HCT116 (cell line): Measurements from ENCODE around the gene GTSF1L. TPM values are rescaled to one million over a fixed set of nuclear protein-coding genes. Genes with fewer than 3 reads are reported as not detected.

Experiments used
- ATAC-seq: fragments of 200-7000 bp; cut with Tn5 transposase; 2 replicates; pipeline ENCODE4 v1.9.1; 2020; ENCODE audit warnings: mild to moderate bottlenecking, moderate library complexity
- BruUV-seq: library from RNA; stranded (reverse); fragments of 400-500 nt; replicated peaks from 2 replicates; lab custom pipeline; 2021; lab: Mats Ljungman, UMichigan
- CTCF ChIA-PET: fragments of 300-600 bp; sonication (Branson Sonifier 250); formaldehyde crosslinking; loops from one replicate; lab custom pipeline; 2021; ENCODE audit warnings: antibody characterized with exemption; lab: Charles Lee
- POLR2A ChIA-PET: fragments of 300-600, 350-600 bp; sonication (Branson Sonifier 250); formaldehyde crosslinking; loops from one replicate; lab custom pipeline; 2021; ENCODE audit warnings: antibody characterized with exemption; lab: Charles Lee
- RAD21 ChIA-PET, 2 experiments: fragments of 300-600 bp; sonication (Branson Sonifier 250); formaldehyde crosslinking; loops; one replicate each; lab custom pipeline; 2023; ENCODE audit warnings: low total read pairs in 2 of 2; ENCODE audit not compliant: uncharacterized antibody in 2 of 2, unreplicated experiment in 2 of 2, low non-redundant PET in 1 of 2; lab: Charles Lee
- DNase-seq: peaks from one replicate; pipeline ENCODE4 v3.0.0-alpha.2; 2010; ENCODE audit warnings: low read depth, low spot score
- H2AFZ ChIP-seq: fragments of 200-600 bp; shearing (Covaris generic), sonication (generic); 2 replicates; pipeline ENCODE4 v1.6.1; 2017; ENCODE audit warnings: low read depth, mixed run types, mixed read lengths, antibody characterized with exemption, low read length; ENCODE audit not compliant: poor library complexity, severe bottlenecking
- H3K27ac ChIP-seq: 2 replicates; pipeline ENCODE4 v1.5.1; 2012; ENCODE audit warnings: low read depth, low read length
- H3K27me3 ChIP-seq: fragments of 200-600 bp; sonication (generic); 2 replicates; pipeline ENCODE4 v1.6.1; 2016; ENCODE audit warnings: mixed run types, low read length, mixed read lengths; ENCODE audit not compliant: insufficient read depth
- H3K36me3 ChIP-seq, 2 experiments: fragments of 200-500 bp in 1 of 2; fragments of 200-600 bp in 1 of 2; sonication (Bioruptor generic) in 1 of 2; sonication (generic) in 1 of 2; 2 replicates each; pipeline versions ENCODE4 v1.5.1 to v1.6.1; 2014 to 2016; ENCODE audit warnings: low read length in 2 of 2, inconsistent platforms in 1 of 2, mixed read lengths in 1 of 2, mixed run types in 1 of 2; ENCODE audit not compliant: insufficient read depth in 2 of 2, control insufficient read depth in 1 of 2
- H3K4me1 ChIP-seq, 2 experiments: fragments of 200-600 bp in 1 of 2; sonication (generic) in 1 of 2; 2 replicates each; pipeline versions ENCODE4 v1.5.1 to v1.6.1; 2012 to 2017; ENCODE audit warnings: low read length in 2 of 2, inconsistent platforms in 1 of 2, mild to moderate bottlenecking in 1 of 2, mixed read lengths in 1 of 2, mixed run types in 1 of 2, moderate library complexity in 1 of 2; ENCODE audit not compliant: insufficient read depth in 2 of 2, control insufficient read depth in 1 of 2
- H3K4me2 ChIP-seq: fragments of 200-600 bp; sonication (generic); 2 replicates; pipeline ENCODE4 v1.6.1; 2017; ENCODE audit warnings: mixed run types, low read length, mixed read lengths
- H3K4me3 ChIP-seq, 2 experiments: fragments of 200-600 bp in 1 of 2; sonication (generic) in 1 of 2; replicated peaks in 1 of 2; 2 replicates each; pipeline ENCODE4 v1.5.1; 2011 to 2016; ENCODE audit warnings: low read length in 2 of 2, control low read depth in 1 of 2, low read depth in 1 of 2, mild to moderate bottlenecking in 1 of 2, mixed read lengths in 1 of 2, mixed run types in 1 of 2
- H3K79me2 ChIP-seq: fragments of 200-600 bp; sonication (generic); 2 replicates; pipeline ENCODE4 v1.6.1; 2017; ENCODE audit warnings: mild to moderate bottlenecking, mixed run types, low read length, moderate library complexity, mixed read lengths; ENCODE audit not compliant: insufficient read depth
- H3K9ac ChIP-seq: fragments of 200-600 bp; sonication (generic); 2 replicates; pipeline ENCODE4 v1.6.1; 2016; ENCODE audit warnings: low read length, mixed read lengths
- H3K9me2 ChIP-seq: fragments of 200-600 bp; sonication (generic), shearing (Covaris generic); 2 replicates; pipeline ENCODE4 v1.6.1; 2017; ENCODE audit warnings: mixed run types, mild to moderate bottlenecking, moderate library complexity; ENCODE audit not compliant: insufficient read depth
- H3K9me3 ChIP-seq, 2 experiments: fragments of 200-500 bp in 1 of 2; fragments of 200-600 bp in 1 of 2; sonication (Bioruptor generic) in 1 of 2; sonication (generic) in 1 of 2; 2 replicates each; pipeline ENCODE4 v1.6.1; 2014 to 2017; ENCODE audit warnings: low read length in 2 of 2, mixed read lengths in 2 of 2, inconsistent platforms in 1 of 2, low read depth in 1 of 2, mild to moderate bottlenecking in 1 of 2, mixed run types in 1 of 2, moderate library complexity in 1 of 2; ENCODE audit not compliant: control insufficient read depth in 1 of 2, insufficient read depth in 1 of 2
- H4K20me1 ChIP-seq: fragments of 200-600 bp; sonication (generic), shearing (Covaris generic); 2 replicates; pipeline ENCODE4 v1.6.1; 2017; ENCODE audit warnings: mixed run types, mild to moderate bottlenecking, moderate library complexity; ENCODE audit not compliant: insufficient read depth
- CBX3 ChIP-seq: IDR thresholded peaks from 2 replicates; pipeline ENCODE4 v1.6.1; 2012; ENCODE audit warnings: low read depth
- CEBPB ChIP-seq: IDR thresholded peaks from 2 replicates; pipeline ENCODE4 v1.6.1; 2012; ENCODE audit warnings: low read depth
- EGR1 ChIP-seq: IDR thresholded peaks from 2 replicates; pipeline ENCODE4 v1.6.1; 2012; ENCODE audit warnings: low read depth
- ELF1 ChIP-seq: IDR thresholded peaks from 2 replicates; pipeline ENCODE4 v1.6.1; 2012; ENCODE audit warnings: low read depth, borderline replicate concordance
- EZH2 ChIP-seq: fragments of 200-600 bp; sonication (generic); IDR thresholded peaks from 2 replicates; pipeline ENCODE4 v1.6.1; 2017; ENCODE audit warnings: antibody characterized with exemption, mixed run types
- EZH2phosphoT487 ChIP-seq: fragments of 200-600 bp; IDR thresholded peaks from 2 replicates; pipeline ENCODE4 v1.6.1; 2018; ENCODE audit warnings: antibody characterized with exemption, borderline replicate concordance
- FOSL1 ChIP-seq: IDR thresholded peaks from 2 replicates; pipeline ENCODE4 v1.6.1; 2012; ENCODE audit warnings: low read depth
- POLR2A ChIP-seq: IDR thresholded peaks from 2 replicates; pipeline ENCODE4 v1.7.0; 2011; ENCODE audit warnings: borderline replicate concordance; ENCODE audit not compliant: insufficient read depth, insufficient read length; ENCODE audit errors: extremely low read depth
- RAD21 ChIP-seq: IDR thresholded peaks from 2 replicates; pipeline ENCODE4 v1.6.1; 2012; ENCODE audit warnings: low read depth, mild to moderate bottlenecking
- SIN3A ChIP-seq: IDR thresholded peaks from 2 replicates; pipeline ENCODE4 v1.6.1; 2012; ENCODE audit warnings: low read depth
- SP1 ChIP-seq: IDR thresholded peaks from 2 replicates; pipeline ENCODE4 v1.6.1; 2012; ENCODE audit warnings: low read depth
- YY1 ChIP-seq: IDR thresholded peaks from 2 replicates; pipeline ENCODE4 v1.6.1; 2011; ENCODE audit warnings: low read length, low read depth, moderate library complexity, mild to moderate bottlenecking; ENCODE audit not compliant: insufficient replicate concordance; ENCODE audit errors: extremely low read depth
- ZFX ChIP-seq: fragments of 450-650 bp; IDR thresholded peaks from 2 replicates; pipeline ENCODE4 v1.6.1; 2017
- intact Hi-C: fragments of 100-400 bp; cut with micrococcal nuclease; formaldehyde crosslinking; loops from 2 replicates; pipeline ENCODE4 v1.10.0; 2022
- total RNA-seq: library from RNA; stranded (reverse); gene quantifications from one replicate; pipeline ENCODE4 v1.2.1, GENCODE V29; 2021; ENCODE audit not compliant: unreplicated experiment
- TF ChIP-seq, protein P1 (sequence below): IDR thresholded peaks from 2 replicates; pipeline ENCODE4 v1.6.1; 2011; ENCODE audit warnings: mild to moderate bottlenecking, low read length, moderate library complexity; ENCODE audit not compliant: insufficient replicate concordance; ENCODE audit errors: extremely low read depth
- TF ChIP-seq, protein P2 (sequence below): IDR thresholded peaks from 2 replicates; pipeline ENCODE4 v1.6.1; 2012
- TF ChIP-seq, protein P3 (sequence below): IDR thresholded peaks from 2 replicates; pipeline ENCODE4 v1.6.1; 2012
- TF ChIP-seq, protein P4 (sequence below), 3 experiments: fragments of 200-600 bp in 1 of 3; sonication (generic) in 1 of 3; IDR thresholded peaks in 2 of 3; conservative IDR thresholded peaks in 1 of 3; 2 replicates each; pipeline ENCODE4 v1.5.1; 2012 to 2017; ENCODE audit warnings: low read depth in 2 of 3, low read length in 2 of 3, antibody characterized with exemption in 1 of 3, borderline replicate concordance in 1 of 3, control low read depth in 1 of 3, mild to moderate bottlenecking in 1 of 3, mixed read lengths in 1 of 3, mixed run types in 1 of 3, moderate library complexity in 1 of 3; ENCODE audit not compliant: insufficient read depth in 1 of 3

The GTSF1L gene
- total RNA-seq, 1 experiment from 2014 or later: not detected

DNA sequence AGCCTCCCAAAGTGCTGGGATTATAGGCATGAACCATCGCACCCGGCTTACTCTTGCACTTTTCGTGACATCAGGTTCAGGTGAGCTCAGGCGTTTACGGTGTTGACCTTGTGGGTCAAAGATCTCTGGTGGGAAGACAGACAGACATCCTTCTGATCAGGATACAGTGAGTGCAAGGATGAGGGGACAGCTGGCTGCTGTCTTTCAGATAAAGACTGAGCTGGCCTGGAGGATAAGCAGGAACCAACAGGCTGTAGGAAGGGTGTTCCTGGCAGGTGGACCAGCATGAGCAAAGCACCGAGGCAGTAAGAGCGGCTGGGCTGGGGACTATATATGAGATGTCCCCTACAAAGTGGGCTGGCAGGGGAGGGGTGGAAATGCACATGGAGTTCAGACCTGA is 11.1 kb upstream of the GTSF1L start:
- H3K79me2 ChIP-seq: no peaks in the 10 kb centered on the region
- no peak for TF ChIP-seq SIN3A
- no peak for TF ChIP-seq YY1
- TF ChIP-seq, protein P1, sequence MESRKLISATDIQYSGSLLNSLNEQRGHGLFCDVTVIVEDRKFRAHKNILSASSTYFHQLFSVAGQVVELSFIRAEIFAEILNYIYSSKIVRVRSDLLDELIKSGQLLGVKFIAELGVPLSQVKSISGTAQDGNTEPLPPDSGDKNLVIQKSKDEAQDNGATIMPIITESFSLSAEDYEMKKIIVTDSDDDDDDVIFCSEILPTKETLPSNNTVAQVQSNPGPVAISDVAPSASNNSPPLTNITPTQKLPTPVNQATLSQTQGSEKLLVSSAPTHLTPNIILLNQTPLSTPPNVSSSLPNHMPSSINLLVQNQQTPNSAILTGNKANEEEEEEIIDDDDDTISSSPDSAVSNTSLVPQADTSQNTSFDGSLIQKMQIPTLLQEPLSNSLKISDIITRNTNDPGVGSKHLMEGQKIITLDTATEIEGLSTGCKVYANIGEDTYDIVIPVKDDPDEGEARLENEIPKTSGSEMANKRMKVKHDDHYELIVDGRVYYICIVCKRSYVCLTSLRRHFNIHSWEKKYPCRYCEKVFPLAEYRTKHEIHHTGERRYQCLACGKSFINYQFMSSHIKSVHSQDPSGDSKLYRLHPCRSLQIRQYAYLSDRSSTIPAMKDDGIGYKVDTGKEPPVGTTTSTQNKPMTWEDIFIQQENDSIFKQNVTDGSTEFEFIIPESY: no peak
- TF ChIP-seq EZH2phosphoT487: no peak
- TF ChIP-seq ZFX: no peak
- TF ChIP-seq EGR1: no peak
- TF ChIP-seq FOSL1: no peak
- no peak for TF ChIP-seq CBX3
- TF ChIP-seq, protein P2, sequence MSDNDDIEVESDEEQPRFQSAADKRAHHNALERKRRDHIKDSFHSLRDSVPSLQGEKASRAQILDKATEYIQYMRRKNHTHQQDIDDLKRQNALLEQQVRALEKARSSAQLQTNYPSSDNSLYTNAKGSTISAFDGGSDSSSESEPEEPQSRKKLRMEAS: no peak
- no peak for TF ChIP-seq EZH2
- TF ChIP-seq SP1: no peak
- TF ChIP-seq POLR2A: no peak
- TF ChIP-seq, protein P3, sequence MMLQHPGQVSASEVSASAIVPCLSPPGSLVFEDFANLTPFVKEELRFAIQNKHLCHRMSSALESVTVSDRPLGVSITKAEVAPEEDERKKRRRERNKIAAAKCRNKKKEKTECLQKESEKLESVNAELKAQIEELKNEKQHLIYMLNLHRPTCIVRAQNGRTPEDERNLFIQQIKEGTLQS: no peak
- no peak for TF ChIP-seq CEBPB
- TF ChIP-seq ELF1: no peak
- TF ChIP-seq, protein P4, sequence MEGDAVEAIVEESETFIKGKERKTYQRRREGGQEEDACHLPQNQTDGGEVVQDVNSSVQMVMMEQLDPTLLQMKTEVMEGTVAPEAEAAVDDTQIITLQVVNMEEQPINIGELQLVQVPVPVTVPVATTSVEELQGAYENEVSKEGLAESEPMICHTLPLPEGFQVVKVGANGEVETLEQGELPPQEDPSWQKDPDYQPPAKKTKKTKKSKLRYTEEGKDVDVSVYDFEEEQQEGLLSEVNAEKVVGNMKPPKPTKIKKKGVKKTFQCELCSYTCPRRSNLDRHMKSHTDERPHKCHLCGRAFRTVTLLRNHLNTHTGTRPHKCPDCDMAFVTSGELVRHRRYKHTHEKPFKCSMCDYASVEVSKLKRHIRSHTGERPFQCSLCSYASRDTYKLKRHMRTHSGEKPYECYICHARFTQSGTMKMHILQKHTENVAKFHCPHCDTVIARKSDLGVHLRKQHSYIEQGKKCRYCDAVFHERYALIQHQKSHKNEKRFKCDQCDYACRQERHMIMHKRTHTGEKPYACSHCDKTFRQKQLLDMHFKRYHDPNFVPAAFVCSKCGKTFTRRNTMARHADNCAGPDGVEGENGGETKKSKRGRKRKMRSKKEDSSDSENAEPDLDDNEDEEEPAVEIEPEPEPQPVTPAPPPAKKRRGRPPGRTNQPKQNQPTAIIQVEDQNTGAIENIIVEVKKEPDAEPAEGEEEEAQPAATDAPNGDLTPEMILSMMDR (IDR thresholded peaks at IDR 0.05 in 2 of 3, conservative IDR thresholded peaks at IDR 0.05 in 1 of 3; ENCODE audit: borderline replicate concordance in 1 of 3, insufficient read depth in 1 of 3, low read depth in 2 of 3, low read length in 2 of 3): no peak
- TF ChIP-seq RAD21: no peak
- TF ChIP-seq, all 23 proteins: peak for 0
- Histone ChIP-seq H3K9me3 (no peaks in the 10 kb centered on the region), H3K4me3 (no peak overlapping the region), H3K9me2 (no peaks in the 10 kb centered on the region), H2AFZ (no peak overlapping the region), H3K4me2 (no peak overlapping the region), H3K36me3 (no peaks in the 10 kb centered on the region), H3K27ac (no peak overlapping the region), H3K27me3 (no peaks in the 10 kb centered on the region), H4K20me1 (no peaks in the 10 kb centered on the region), H3K4me1 (no peaks in the 10 kb centered on the region), H3K9ac (no peak overlapping the region)
- ChIA-PET POLR2A (no interaction called here), CTCF (no interaction called here), RAD21 (no interaction called here)
- BruUV-seq: no TSS peak
- no peak for ATAC-seq
- no peak for DNase-seq
- intact Hi-C loops: no loop called here
